RWPE1 (cell line): ENCODE results near the gene CLIC1.

Experiments
- CTCF ChIA-PET: fragments of 350-600 bp; sonication (Branson Sonifier 250); formaldehyde crosslinking; extraction: SDS; loops from one replicate; lab custom pipeline; 2021; lab: Yijun Ruan, JAX
- POLR2A ChIA-PET: fragments of 400-600 bp; formaldehyde crosslinking; extraction: SDS; loops from one replicate; lab custom pipeline; 2020; ENCODE audit warnings: antibody characterized with exemption; ENCODE audit not compliant: low non-redundant PET; lab: Yijun Ruan, JAX
- DNase-seq: peaks from one replicate; pipeline ENCODE4 v3.0.0; 2012; ENCODE audit warnings: low spot score
- H3K27ac ChIP-seq: fragments of 450-650 bp; 2 replicates; pipeline ENCODE4 v1.5.1; 2017
- CTCF ChIP-seq: fragments of 450-650 bp; conservative IDR thresholded peaks from 2 replicates; pipeline ENCODE4 v1.5.1; 2017; ENCODE audit warnings: low read depth, mild to moderate bottlenecking

CLIC1 gene

GRCh38 chr6:31764198-31764597, 27.9 kb upstream of the CLIC1 start:
- TF ChIP-seq CTCF, result no peak
- ChIA-PET POLR2A (no interaction called here), CTCF (no interaction called here)
- H3K27ac ChIP-seq, result peak overlapping the region; percentile 66
- no peak for DNase-seq

GRCh38 chr6:31763619-31763940, 27.2 kb upstream of the CLIC1 start:
- CTCF ChIA-PET, result no interaction called here

GRCh38 chr6:31762878-31763618, 26.7 kb upstream of the CLIC1 start:
- ChIA-PET POLR2A (no interaction called here), CTCF (no interaction called here)
- TF ChIP-seq CTCF, result no peak
- DNase-seq, result no peak
- H3K27ac ChIP-seq, result peak overlapping the region; percentile 66

More at GRCh38 chr6:31763619-31763940, 27.2 kb upstream of the CLIC1 start:
- POLR2A ChIA-PET, result no interaction called here
- DNase-seq, result peak; percentile 58
- peak overlapping the region; percentile 66 for H3K27ac ChIP-seq
- TF ChIP-seq CTCF, result no peak

GRCh38 chr6:31762356-31762755, 26.0 kb upstream of the CLIC1 start, which contains the start of gene SAPCD1:
Gene SAPCD1, plus strand, starts transcription at chr6:31762656. Its CDS starts 399 bp downstream, at chr6:31763055.
- no peak for DNase-seq
- ChIA-PET POLR2A (no interaction called here), CTCF (no interaction called here)
- peak within 1 kb of the TSS; percentile 66 for H3K27ac ChIP-seq
- no peak for TF ChIP-seq CTCF

GRCh38 chr6:31761343-31761742, 25.0 kb upstream of the CLIC1 start:
- H3K27ac ChIP-seq, result no peak overlapping the region
- CTCF ChIA-PET, result no interaction called here
- DNase-seq, result no peak
- no peak for TF ChIP-seq CTCF
- POLR2A ChIA-PET, result no interaction called here

- POLR2A ChIA-PET, result no interaction called here
Observed at GRCh38 chr6:31760790-31761189, 24.5 kb upstream of the CLIC1 start.

More at GRCh38 chr6:31760790-31761189, 24.5 kb upstream of the CLIC1 start:
- DNase-seq, result no peak
- TF ChIP-seq CTCF, result no peak
- no peak overlapping the region for H3K27ac ChIP-seq
- CTCF ChIA-PET, result interaction anchor here (0.5 kb wide), 1 partner anchor 11 kb away, joined by 3 read pairs; no protein-coding TSS in a partner anchor
